Ecto neural progenitor cell (in vitro differentiated cells): ENCODE measurements around the gene HAPSTR1.
"Not testable (repeated sequence)": the region's sequence is repeated elsewhere in the genome, so short reads cannot be mapped to it uniquely, and the experiment has no call there.

Experiments
- DNase-seq: peaks from one replicate; pipeline ENCODE4 v3.0.0-alpha.2; 2018; ENCODE audit warnings: low spot score

HAPSTR1 gene, protein sequence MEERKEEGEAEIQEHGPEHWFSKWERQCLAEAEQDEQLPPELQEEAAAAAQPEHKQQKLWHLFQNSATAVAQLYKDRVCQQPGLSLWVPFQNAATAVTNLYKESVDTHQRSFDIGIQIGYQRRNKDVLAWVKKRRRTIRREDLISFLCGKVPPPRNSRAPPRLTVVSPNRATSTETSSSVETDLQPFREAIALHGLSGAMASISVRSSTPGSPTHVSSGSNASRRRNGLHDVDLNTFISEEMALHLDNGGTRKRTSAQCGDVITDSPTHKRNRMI

DNA sequence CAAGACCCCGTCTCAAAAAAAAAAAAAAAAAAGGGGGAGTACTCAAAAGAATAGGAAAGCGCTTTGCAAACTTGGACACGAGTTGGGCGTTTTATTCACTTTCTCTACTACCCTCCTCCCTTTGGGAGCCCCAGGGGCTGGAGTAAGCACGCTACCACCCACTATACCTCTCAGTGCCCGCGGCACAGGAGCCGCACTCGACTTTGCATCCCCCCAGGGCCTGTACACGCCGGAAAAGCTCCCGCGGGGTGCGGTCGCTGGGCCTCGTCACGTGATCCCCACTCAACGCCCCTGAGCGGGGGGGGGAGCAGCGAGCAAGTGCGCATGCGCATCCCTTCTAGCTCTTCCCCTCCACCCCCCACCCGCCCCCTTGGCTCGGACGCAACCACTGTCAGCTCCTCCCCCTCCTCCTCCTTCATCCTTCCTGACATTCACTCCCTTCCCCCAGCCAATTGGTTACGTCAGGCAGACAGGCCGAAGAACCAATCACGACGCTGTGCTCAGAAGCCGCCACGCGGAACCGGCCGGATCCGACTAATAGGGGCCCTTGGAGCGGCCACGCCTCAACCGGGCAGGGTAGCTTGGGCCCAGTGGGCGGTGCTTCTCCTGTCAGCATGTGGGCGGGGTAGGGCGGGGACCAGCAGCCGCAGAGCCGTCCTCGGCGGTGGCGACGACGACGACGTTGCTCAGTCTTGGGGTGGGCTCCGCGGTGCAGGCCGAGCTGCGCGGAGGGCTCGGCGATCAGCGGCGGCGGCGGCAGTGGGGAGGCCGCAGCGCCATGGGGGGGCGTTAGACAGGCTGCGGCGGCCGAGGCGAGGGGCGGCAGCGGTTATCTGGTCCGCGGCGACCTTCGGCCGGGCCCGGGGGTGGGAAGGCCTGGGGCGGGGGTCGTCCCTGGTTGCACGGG, at the start of gene HAPSTR1:
Gene HAPSTR1, plus strand, starts transcription at position 685 of the 907 bp plus-strand sequence. CDS start 401 bp downstream, outside the sequence.
- DNase-seq, result peak; percentile 100

DNA sequence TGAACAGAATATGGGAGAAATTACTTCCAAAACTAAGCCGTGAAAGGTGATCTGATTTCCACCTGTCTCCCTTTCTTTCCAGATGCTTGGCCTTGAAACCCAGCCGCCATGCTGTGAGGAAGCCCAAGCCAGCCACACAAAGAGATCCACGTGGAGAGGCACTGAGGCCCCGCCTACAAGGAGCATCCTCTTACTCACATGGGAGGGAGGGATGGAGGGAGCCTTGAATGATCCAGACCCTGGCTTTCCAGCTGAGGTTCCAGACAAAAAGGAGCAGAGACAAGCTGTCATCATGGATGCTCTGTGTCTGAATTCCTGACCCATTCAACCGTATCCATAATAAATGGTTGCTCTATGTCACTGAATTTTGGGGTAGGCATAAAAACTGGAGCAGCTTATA, 48.9 kb upstream of the HAPSTR1 start:
- DNase-seq, result no peak

DNA sequence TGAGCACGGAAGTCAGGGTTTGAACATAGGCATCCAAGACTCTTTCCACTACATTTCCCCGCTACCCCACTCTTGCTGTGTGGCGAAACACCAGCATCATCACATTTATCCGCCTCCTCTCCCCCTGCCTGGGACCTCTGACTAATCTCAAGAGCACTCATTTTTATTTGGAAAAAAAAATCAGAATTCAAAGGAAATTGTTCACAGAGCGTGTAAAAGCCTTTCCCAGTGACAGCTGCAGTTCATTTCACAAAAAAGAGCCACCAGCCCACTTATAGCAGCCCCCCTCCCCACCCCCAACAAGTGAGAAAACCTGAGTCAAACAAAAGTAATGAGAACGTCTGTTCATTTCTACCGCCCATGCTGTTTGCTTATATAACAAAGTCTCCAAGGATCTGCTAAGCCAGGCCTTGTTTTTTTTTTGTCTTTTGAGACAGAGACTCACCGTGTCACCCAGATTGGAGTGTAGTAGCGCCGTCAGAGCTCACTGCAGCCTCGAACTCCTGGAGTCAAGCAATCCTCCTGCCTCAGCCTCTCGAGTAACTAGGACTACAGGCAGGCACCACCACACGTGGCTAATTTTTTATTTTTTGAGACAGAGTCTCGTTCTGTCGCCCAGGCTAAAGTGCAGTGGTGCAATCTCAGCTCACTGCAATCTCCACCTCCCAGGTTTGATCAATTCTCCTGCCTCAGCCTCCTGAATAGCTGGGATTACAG, 48.3 kb upstream of the HAPSTR1 start:
- no peak for DNase-seq

DNA sequence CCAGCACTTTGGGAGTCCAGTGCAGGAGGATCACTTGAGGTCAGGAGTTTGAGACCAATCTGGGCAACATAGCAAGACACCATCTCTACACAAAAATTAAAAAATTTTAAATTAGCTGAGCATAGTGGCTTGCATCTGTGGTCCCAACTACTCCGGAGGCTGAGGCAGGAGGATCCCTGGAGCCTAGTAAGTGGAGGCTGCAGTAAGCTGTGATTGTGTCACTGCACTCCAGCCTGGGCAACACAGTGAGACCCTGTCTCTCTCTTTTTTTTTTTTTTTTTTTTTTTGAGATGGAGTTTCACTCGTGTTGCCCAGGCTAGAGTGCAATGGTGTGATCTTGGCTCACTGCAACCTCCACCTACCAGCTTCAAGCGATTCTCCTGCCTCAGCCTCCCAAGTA, 45.9 kb upstream of the HAPSTR1 start:
- not testable (repeated sequence) for DNase-seq

DNA sequence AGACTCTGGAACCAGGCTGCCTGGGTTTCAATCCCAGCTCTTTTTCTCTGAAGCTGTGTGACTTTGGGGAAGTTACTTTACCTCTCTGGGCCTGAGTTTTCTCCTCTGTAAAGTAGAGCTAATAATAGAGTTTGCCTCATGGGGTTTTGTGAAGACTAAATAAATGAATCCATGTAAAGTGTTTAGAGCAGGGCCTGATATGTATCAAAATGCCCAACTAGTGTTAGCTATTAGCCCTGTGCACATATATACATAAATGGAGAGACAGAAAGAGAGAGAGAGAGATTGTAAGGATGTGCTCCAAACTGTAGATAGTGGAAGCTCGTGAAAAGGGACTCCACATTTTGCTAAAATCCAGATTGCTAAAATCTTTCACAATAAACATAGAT, 44.8 kb upstream of the HAPSTR1 start:
- no peak for DNase-seq

DNA sequence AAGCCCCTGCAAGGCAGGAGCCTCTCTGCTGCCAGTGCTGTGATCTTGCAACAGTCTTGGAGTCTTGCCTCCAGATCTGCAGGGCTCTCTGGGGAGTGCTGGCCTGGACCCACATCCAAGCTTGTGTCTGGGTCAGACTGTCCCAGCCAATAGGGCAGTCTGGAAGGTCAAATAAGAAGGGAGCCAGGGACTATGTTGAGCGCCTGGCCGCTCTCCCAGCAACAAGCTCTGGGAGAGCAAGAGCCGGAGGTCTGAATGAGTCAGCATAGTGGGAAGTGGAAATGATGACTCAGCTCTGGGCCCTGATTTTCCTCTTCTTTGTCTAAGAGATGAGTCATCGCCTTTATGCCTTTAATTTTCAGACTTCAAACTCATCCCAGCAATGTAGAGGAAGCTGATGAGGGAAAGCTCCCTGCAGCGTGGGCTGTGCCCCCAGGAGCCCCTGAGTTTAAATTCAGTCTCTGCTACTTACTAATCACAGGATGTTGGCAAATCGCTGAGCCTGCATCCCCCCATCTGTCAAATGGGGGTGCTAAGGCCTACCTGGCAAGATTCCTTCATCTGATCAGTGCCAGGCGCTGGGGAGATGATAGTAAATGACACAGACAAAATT, 43.6 kb upstream of the HAPSTR1 start:
- peak; percentile 48 for DNase-seq

DNA sequence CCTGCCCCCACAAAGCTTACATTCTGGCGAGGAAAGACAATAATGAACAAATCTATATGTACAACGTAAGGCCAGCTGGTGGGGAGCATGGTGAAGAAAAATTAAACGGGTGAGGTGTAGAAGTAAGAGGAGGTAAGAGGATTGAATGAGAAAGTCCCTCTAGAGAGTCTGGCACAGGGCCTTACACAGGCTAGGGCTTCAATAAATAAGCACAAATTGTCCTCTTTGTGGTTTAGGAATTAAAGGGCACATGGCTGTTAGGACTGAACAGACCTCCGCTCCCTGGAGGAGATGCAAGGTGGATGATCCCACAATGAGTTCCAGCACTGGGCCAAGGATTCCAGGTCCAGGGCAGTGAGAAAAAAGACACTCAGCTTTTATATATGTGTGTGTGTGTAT, 43.1 kb upstream of the HAPSTR1 start:
- DNase-seq, result no peak

DNA sequence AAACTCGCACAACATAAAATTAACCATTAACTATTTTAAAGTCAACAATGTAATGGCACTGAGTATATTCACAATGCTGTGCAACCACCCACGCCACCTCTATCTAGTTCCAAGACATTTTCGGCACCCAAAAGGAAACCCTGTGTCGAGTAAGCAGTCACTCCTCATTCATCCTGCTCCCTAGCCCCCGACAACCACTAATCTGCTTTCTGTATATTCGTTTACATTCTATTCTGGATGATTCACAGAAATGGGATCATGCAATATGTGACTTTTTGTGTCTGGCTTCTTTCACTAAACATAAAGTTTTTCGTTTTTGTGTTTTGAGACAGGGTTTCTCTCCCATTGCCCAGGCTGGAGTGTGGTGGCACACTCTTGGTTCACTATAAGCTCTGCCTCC, 42.2 kb upstream of the HAPSTR1 start:
- no peak for DNase-seq

DNA sequence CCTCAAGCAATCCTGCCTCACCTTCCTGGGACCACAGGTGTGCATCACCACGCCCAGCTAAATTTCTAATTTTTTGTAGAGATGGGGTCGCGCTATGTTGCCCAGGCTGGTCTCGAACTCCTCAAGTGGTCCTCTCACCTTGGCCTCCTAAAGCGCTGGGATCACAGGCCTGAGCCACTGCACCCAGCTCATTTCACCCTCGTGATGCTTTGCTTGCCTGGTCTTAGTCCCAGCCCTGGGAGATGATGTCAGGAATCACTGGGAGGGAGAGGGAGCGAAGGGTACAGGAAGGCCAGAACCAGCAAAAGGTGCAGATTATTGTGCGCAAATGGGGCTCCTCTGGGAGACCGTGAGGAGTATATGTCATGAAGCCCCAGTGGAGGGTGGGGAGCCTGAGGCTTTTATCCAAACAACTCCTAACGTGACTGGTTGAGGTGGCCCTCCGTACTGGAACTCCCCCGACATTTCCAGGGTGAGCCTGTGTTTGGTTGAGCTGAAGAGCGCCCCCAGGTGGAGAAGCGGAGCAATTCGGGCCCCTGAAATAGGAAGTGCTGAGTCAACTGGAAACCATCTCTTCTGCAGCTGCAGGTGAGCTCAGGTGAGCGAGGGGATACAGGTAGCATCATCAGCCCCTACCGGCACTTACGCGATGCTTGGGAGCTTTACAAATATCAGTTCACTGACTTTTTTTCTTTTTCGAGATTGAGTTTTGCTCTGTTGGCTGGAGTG, 41.2 kb upstream of the HAPSTR1 start:
- DNase-seq, result peak; percentile 70

DNA sequence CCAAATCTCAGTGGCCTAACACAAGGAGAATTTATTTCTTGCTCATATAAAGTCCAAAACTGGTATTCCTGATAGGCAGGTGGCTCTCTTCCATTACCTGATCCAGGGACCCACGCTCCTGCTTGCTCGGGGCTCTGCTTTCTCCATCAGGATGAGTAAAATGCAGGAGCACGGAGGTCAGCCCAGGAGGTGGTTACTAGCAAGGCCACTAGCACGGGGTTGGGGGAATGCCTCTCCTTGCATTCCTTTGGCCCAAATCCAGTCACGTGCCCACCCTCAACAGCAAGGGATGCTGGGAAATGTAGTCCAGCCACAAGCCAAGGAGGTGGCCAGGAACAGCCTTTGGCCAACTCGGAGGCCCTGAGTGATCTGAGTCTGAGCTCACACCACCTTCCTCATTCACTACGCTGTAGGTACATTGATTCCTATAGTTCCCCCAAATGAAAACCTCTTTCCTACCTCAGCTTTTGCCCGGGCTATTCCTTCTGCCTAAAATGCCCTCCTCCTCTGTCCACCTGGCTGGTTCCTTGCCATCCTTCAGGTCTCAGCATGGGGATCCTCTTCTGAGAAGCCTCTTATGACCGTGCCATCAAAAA, 38.3 kb upstream of the HAPSTR1 start:
- DNase-seq, result peak; percentile 90

DNA sequence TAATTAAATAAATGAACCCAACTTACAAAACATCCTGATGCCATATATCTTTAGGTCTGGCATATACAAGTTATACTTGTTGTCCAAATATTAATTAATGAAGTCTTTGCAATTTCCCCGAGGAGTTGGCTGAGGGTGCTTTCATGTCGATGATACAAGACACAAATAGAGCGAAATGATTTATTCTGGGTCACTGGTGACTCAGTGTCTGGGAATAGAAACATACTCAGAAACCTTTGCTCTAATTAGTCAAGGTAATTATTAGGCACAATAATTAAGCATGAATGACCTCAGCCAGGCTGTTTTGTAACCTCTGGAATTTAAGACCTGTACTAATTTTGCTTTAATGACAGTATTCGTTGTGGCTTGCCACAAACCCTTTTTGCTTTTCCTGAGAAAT, 37.0 kb upstream of the HAPSTR1 start:
- DNase-seq, result no peak

DNA sequence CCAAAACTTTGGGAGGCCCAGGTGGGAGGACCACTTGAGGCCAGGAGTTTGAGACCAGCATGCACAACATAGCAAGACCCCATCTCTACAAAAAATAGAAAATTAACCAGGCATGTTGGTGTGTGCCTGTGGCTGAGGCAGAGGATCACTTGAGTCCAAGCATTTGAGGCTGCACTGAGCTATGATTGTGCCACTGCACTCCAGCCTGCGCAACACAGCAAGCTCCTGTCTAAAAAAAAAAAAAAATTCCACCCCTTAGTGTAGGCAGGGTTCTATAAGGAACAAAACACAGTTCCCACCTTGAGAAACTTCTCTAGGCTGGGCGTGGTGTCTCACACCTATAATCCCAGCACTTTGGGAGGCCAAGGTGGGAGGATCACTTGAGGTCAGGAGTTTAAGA, 36.3 kb upstream of the HAPSTR1 start:
- no peak for DNase-seq

DNA sequence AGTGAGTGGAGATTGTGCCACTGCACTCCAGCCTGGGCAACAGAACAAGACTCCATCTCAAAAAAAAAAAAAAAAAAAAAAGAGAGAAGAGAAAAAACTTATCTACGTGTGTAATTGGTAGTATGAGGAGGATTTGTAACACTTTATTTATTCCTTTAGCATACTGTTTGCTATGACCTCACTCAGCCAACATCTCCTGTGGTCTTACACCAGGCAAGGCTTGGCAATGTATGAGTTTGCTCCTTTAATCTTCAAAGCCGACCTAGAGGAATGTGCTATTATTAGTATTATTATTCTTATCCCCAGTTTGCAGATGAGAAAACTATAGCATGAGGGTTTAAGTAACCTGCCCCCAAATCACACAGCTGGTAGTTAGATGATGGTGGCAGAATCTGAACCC, 35.8 kb upstream of the HAPSTR1 start:
- DNase-seq, result no peak

DNA sequence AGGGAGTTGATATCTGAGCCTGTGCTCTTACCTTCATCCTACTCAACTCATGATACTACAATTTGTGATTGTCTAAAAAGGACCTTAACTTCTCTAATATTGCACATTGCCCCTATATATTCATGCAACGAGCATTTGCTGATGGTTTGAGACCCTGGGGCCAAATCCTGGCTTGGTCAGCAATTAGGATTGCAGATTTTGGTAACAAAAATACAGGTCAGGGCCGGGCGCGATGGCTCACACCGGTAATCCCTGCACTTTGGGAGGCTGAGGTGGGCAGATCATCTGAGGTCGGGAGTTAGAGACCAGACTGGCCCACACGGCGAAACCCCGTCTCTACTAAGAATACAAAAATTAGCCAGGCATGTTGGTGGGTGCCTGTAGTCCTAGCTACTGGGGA, 35.4 kb upstream of the HAPSTR1 start:
- DNase-seq, result no peak

DNA sequence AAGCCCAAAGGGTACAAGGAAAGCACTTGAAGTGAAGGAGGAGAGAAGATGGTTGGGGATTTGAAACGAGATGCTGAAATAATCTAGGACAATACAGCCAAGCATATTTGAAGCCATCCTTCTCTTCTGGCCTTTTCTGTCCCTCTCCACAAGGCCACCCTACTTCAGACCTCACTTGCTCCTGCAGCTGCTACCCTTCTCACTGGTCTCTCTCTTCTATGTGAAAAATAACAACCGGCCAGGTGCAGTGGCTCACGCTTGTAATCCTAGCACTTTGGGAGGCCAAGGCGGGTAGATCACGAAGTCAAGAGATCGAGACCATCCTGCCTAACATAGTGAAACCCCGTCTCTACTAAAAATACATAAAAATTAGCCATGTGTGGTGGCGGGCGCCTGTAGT, 33.2 kb upstream of the HAPSTR1 start:
- DNase-seq, result no peak

DNA sequence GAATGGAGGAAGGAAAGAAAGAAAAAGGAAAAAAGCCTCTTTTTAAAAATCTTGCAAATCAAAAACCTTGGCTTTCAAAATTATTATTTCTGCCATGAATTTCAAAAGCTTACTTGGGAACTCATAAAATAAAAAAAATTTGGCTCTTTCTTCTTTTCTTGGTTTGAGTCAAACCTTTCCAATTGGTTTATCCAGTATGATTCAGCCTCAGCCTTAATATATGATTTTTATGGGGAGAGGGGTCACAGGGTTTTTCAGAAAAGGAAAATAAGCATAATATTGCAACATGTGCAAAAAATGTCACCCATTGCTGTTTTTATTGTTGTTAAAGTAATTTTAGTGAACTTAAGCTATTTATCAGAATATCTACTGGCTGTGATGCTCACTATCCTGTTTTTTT, 31.2 kb upstream of the HAPSTR1 start:
- DNase-seq, result no peak

DNA sequence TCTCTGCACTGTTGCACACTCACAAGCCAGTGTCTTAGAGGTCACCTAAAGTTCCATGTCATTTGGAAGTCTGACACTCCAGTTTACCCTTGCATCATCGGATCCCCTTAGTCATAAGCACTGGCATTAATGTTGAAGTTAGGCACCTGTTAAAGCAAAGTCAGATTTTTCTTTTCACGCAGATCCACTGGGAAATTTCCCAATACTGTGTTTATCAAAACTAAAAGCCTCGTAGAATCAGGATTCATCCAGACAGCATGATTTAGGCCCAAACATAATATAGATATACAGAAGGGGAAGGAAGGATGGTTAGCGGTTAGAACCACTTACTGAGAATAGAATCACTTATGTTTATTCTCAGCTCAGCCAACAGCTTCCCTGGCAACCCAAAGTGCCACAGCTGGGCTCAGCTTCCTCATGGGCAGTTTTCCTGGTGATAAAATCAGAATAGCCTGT, 30.1 kb upstream of the HAPSTR1 start:
- no peak for DNase-seq

DNA sequence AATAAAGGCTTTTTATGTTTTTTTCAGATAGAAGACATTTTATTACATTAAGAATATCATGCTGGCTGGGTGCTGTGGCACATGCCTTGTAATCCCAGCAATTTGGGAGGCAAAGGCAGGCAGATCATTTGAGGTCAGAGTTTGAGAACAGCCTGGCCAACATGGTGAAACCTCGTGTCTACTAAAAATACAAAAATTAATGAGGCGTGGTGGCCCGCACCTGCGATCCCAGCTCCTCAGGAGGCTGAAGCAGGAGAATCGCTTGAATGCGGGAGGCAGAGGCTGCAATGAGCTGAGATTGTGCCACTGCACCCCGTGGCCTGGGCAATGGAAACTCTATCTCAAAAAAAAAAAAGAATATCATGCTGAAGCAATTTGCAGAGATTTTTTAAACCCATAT, 29.1 kb upstream of the HAPSTR1 start:
- DNase-seq, result no peak

DNA sequence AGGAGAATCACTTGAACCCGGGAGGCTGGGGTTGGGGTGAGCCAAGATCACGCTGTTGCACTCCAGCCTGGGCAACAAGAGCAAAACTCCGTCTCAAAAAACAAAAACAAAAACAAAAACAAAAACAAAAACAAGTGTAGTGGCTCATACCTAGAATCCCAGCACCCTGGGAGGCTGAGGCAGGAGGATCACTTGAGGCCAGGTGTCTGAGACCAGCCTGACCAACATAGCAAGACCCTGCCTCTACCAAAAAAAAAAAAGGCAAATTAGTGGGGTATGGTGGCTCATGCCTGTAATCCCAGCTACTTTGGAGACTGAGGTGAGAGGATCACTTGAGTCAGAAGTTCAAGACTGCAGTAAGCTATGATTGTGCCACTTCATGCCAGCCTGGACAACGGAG, 26.4 kb upstream of the HAPSTR1 start:
- DNase-seq, result no peak

DNA sequence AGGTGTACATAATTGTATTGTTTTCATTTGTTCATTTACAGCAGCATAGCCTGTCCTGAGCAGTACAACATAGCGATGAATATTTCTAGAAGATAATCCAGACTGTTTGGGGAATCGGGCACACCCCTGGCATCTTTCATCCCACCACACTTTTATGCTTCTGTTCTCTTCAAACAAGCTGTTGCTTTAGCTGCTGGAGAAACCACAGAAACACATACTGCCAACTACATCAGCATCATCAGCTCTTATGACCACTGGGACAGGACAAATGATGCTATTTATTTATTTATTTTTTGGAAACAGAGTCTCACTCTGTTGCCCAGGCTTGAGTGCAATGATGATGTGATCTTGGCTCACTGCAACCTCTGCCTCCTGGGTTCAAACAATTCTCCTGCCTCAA, 22.6 kb upstream of the HAPSTR1 start:
- no peak for DNase-seq

DNA sequence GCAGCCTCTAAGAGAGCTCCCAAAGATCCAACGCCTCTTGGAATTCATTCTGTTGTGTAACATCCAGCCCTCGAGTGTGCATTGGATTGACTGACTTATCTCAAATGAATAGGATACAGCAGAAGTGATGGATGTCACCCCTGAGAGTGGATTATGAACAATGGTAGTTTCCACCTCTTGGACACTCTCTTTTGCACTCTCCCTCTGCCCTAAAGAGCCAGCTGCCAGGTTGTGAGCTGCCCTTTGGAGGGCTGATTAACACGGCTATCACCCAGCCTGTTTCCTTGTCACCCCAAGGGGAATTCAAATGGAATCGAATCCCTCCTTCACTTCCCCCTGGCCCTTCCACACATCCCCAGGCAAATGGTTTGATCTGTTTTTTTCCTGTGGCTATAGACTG, 21.2 kb upstream of the HAPSTR1 start:
- no peak for DNase-seq
